Keratinocyte (primary cell): ENCODE results near the gene ABCD1. TPM values are rescaled to one million over a fixed set of nuclear protein-coding genes. Genes with fewer than 3 reads are reported as not detected.

Experiments used
- DNase-seq: peaks from one replicate; pipeline ENCODE4 v3.0.0-alpha.2; 2011; ENCODE audit warnings: low read depth, missing footprints, low spot score
- FAIRE-seq: peaks from 2 replicates; lab custom pipeline; 2011; peaks lifted over from hg19 to GRCh38; lab: Jason Lieb, UNC
- H2AFZ ChIP-seq: 2 replicates; pipeline ENCODE4 v1.6.0; 2012; ENCODE audit warnings: low read length, control low read depth, inconsistent platforms; ENCODE audit not compliant: control insufficient read depth
- H3K27ac ChIP-seq: 2 replicates; pipeline ENCODE4 v1.5.1; 2011; ENCODE audit warnings: low read length; ENCODE audit not compliant: control insufficient read depth, insufficient read depth
- H3K27me3 ChIP-seq: 3 replicates; pipeline ENCODE4 v1.6.0; 2011; ENCODE audit warnings: low read length; ENCODE audit not compliant: control insufficient read depth, insufficient read depth; ENCODE audit errors: extremely low read depth
- H3K36me3 ChIP-seq, 2 experiments: 2 replicates in 1 of 2; 3 replicates in 1 of 2; pipeline ENCODE4 v1.5.1; 2011; ENCODE audit warnings: low read length in 2 of 2, mild to moderate bottlenecking in 1 of 2; ENCODE audit not compliant: control insufficient read depth in 2 of 2, insufficient read depth in 2 of 2; ENCODE audit errors: extremely low read depth in 1 of 2
- H3K4me1 ChIP-seq: 3 replicates; pipeline ENCODE4 v1.5.1; 2011; ENCODE audit warnings: low read length; ENCODE audit not compliant: control insufficient read depth, insufficient read depth; ENCODE audit errors: extremely low read depth
- H3K4me2 ChIP-seq: 3 replicates; pipeline ENCODE4 v1.6.0; 2011; ENCODE audit warnings: low read depth, low read length; ENCODE audit not compliant: control insufficient read depth, insufficient read depth; ENCODE audit errors: extremely low read depth
- H3K4me3 ChIP-seq, 3 experiments: fragments of 200-600 bp in 1 of 3; sonication (generic) in 1 of 3; 2 replicates in 2 of 3; 3 replicates in 1 of 3; pipeline ENCODE4 v1.5.1; 2011 to 2016; ENCODE audit warnings: low read length in 3 of 3, mild to moderate bottlenecking in 3 of 3, control low read depth in 2 of 3, inconsistent platforms in 1 of 3, low read depth in 1 of 3, mixed read lengths in 1 of 3, mixed run types in 1 of 3, moderate library complexity in 1 of 3; ENCODE audit not compliant: control insufficient read depth in 2 of 3, insufficient read depth in 2 of 3; ENCODE audit errors: extremely low read depth in 1 of 3
- H3K79me2 ChIP-seq: 2 replicates; pipeline ENCODE4 v1.6.0; 2012; ENCODE audit warnings: low read length; ENCODE audit not compliant: control insufficient read depth, insufficient read depth
- H3K9ac ChIP-seq: 3 replicates; pipeline ENCODE4 v1.6.0; 2011; ENCODE audit warnings: low read length; ENCODE audit not compliant: control insufficient read depth, insufficient read depth; ENCODE audit errors: extremely low read depth
- H3K9me1 ChIP-seq: 3 replicates; pipeline ENCODE4 v1.6.0; 2011; ENCODE audit warnings: low read length; ENCODE audit not compliant: control insufficient read depth, insufficient read depth; ENCODE audit errors: extremely low read depth
- H3K9me3 ChIP-seq: 2 replicates; pipeline ENCODE4 v1.5.1; 2012; ENCODE audit warnings: low read depth, low read length; ENCODE audit not compliant: control insufficient read depth
- H4K20me1 ChIP-seq: 3 replicates; pipeline ENCODE4 v1.6.0; 2011; ENCODE audit warnings: low read length; ENCODE audit not compliant: control insufficient read depth, insufficient read depth; ENCODE audit errors: extremely low read depth
- EZH2 ChIP-seq: IDR thresholded peaks from one replicate; pipeline ENCODE4 v1.6.1; 2012; ENCODE audit warnings: inconsistent platforms, mild to moderate bottlenecking, low read length, moderate library complexity
- dilution Hi-C: fragments of 300-500 bp; cut with MboI; formaldehyde crosslinking; loops from one replicate; pipeline ENCODE4 v1.7.0; 2020; ENCODE audit warnings: low sequenced_read_pairs; ENCODE audit not compliant: extremely low pct_ligation_motif_present
- polyA plus RNA-seq, 5 experiments: library from polyadenylated mRNA; depleted of rRNA in 3 of 5; stranded (reverse) in 3 of 5; stranded (forward) in 1 of 5; unstranded in 1 of 5; fragments of >200 nt; gene quantifications; 1 replicate in 1 of 5; 2 replicates in 3 of 5; 3 replicates in 1 of 5; pipeline versions ENCODE4 v1.2.1 to v1.2.3, GENCODE V29; 2011 to 2012; ENCODE audit warnings: missing spikeins in 2 of 5, low read depth in 1 of 5, low replicate concordance in 1 of 5
- TF ChIP-seq, protein P1 (sequence below), 3 experiments: IDR thresholded peaks in 1 of 3; conservative IDR thresholded peaks in 1 of 3; optimal IDR thresholded peaks in 1 of 3; 2 replicates in 2 of 3; 3 replicates in 1 of 3; pipeline versions ENCODE3 to v1.5.1; 2011; ENCODE audit warnings: low read length in 3 of 3, mild to moderate bottlenecking in 3 of 3, moderate library complexity in 2 of 3, control low read depth in 1 of 3, inconsistent platforms in 1 of 3; ENCODE audit not compliant: insufficient read depth in 2 of 3; ENCODE audit errors: extremely low read depth in 1 of 3

Gene ABCD1
- polyA plus RNA-seq, 1 donor (not counting 4 experiments of a cell fraction or from before 2014, with no cell fraction given): 0.81 TPM

- Histone ChIP-seq H3K27me3 (no peaks in the 10 kb centered on the region), H3K9me1 (no peaks in the 10 kb centered on the region), H3K4me1 (peaks cover 20% of the 10 kb centered on the region), H3K79me2 (no peaks in the 10 kb centered on the region), H3K4me3 (no peak overlapping the region), H4K20me1 (no peaks in the 10 kb centered on the region), H3K27ac (no peak overlapping the region), H3K36me3 (peaks cover 0 to 9% of the 10 kb centered on the region in 2 experiments), H3K9ac (no peak overlapping the region), H2AFZ (no peak overlapping the region), H3K4me2 (no peak overlapping the region), H3K9me3 (no peaks in the 10 kb centered on the region)
- no peak for DNase-seq
- TF ChIP-seq, protein P1, sequence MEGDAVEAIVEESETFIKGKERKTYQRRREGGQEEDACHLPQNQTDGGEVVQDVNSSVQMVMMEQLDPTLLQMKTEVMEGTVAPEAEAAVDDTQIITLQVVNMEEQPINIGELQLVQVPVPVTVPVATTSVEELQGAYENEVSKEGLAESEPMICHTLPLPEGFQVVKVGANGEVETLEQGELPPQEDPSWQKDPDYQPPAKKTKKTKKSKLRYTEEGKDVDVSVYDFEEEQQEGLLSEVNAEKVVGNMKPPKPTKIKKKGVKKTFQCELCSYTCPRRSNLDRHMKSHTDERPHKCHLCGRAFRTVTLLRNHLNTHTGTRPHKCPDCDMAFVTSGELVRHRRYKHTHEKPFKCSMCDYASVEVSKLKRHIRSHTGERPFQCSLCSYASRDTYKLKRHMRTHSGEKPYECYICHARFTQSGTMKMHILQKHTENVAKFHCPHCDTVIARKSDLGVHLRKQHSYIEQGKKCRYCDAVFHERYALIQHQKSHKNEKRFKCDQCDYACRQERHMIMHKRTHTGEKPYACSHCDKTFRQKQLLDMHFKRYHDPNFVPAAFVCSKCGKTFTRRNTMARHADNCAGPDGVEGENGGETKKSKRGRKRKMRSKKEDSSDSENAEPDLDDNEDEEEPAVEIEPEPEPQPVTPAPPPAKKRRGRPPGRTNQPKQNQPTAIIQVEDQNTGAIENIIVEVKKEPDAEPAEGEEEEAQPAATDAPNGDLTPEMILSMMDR (optimal IDR thresholded peaks at IDR 0.05 in 1 of 3, IDR thresholded peaks at IDR 0.05 in 1 of 3, conservative IDR thresholded peaks at IDR 0.05 in 1 of 3; ENCODE audit: extremely low read depth in 1 of 3, insufficient read depth in 2 of 3, low read length in 3 of 3): no peak
- TF ChIP-seq EZH2: no peak
- dilution Hi-C loops: no loop called here
- FAIRE-seq: no peak
Measured at GRCh38 chrX:153700376-153700945, 24.2 kb upstream of the ABCD1 start.

GRCh38 chrX:153700967-153701366, 23.7 kb upstream of the ABCD1 start:
- Histone ChIP-seq H3K4me2 (no peak overlapping the region), H2AFZ (no peak overlapping the region), H4K20me1 (no peaks in the 10 kb centered on the region), H3K36me3 (peaks cover 0 to 9% of the 10 kb centered on the region in 2 experiments), H3K9ac (no peak overlapping the region), H3K27ac (no peak overlapping the region), H3K9me3 (no peaks in the 10 kb centered on the region), H3K27me3 (no peaks in the 10 kb centered on the region), H3K9me1 (no peaks in the 10 kb centered on the region), H3K4me1 (peaks cover 26% of the 10 kb centered on the region), H3K79me2 (no peaks in the 10 kb centered on the region), H3K4me3 (no peak overlapping the region)
- TF ChIP-seq, protein P1 (optimal IDR thresholded peaks at IDR 0.05 in 1 of 3, IDR thresholded peaks at IDR 0.05 in 1 of 3, conservative IDR thresholded peaks at IDR 0.05 in 1 of 3; ENCODE audit: extremely low read depth in 1 of 3, insufficient read depth in 2 of 3, low read length in 3 of 3): no peak
- no peak for TF ChIP-seq EZH2
- dilution Hi-C loops: no loop called here
- FAIRE-seq (no peak), DNase-seq (no peak)
